K562 (cell line): ENCODE data around the gene ARHGEF7.

Experiments used
- CBX5 ChIP-seq: IDR thresholded peaks from 2 replicates; pipeline ENCODE4 v1.6.1; 2014; ENCODE audit warnings: low read depth, borderline replicate concordance
- HMG20A ChIP-seq: fragments of 450-650 bp; formaldehyde crosslinking; conservative IDR thresholded peaks from 2 replicates; pipeline ENCODE4 v1.4.0; 2020; ENCODE audit warnings: mild to moderate bottlenecking, mixed read lengths
- KDM4B ChIP-seq, 2 experiments: fragments of 450-650 bp in 1 of 2; sonication (generic) in 1 of 2; IDR thresholded peaks; 2 replicates each; pipeline ENCODE4 v1.6.1; 2016 to 2017; ENCODE audit warnings: borderline replicate concordance in 2 of 2, antibody characterized with exemption in 1 of 2, low read depth in 1 of 2, mild to moderate bottlenecking in 1 of 2
- RCOR1 ChIP-seq, 2 experiments: IDR thresholded peaks; 2 replicates each; pipeline ENCODE4 v1.6.1; 2012; ENCODE audit warnings: low read depth in 2 of 2, low read length in 2 of 2, borderline replicate concordance in 1 of 2, improper control_type of control experiment in 1 of 2
- SRF ChIP-seq, 2 experiments: fragments of 250-450, 450-650 bp in 1 of 2; sonication (Bioruptor Pico) in 1 of 2; sonication (generic) in 1 of 2; formaldehyde crosslinking; IDR thresholded peaks; 2 replicates each; pipeline versions ENCODE4 v1.5.0 to v1.5.1; 2020 to 2022; ENCODE audit warnings: mild to moderate bottlenecking in 1 of 2, missing genetic modification reagents in 1 of 2
- THRB ChIP-seq: fragments of 450-650 bp; formaldehyde crosslinking; conservative IDR thresholded peaks from 2 replicates; pipeline ENCODE4 v1.4.0; 2022; ENCODE audit warnings: mild to moderate bottlenecking, missing genetic modification characterization

GRCh38 chr13:111202745-111203144, 87.6 kb downstream of the ARHGEF7 start:
- TF ChIP-seq RCOR1 (IDR thresholded peaks at IDR 0.05; ENCODE audit: borderline replicate concordance in 1 of 2, low read depth in 2 of 2, low read length in 2 of 2) (no peak), HMG20A (no peak), KDM4B (IDR thresholded peaks at IDR 0.05; ENCODE audit: borderline replicate concordance in 2 of 2, low read depth in 1 of 2) (no peak), THRB (CRISPR knock-in tag) (no peak), SRF (CRISPR knock-in tag; IDR thresholded peaks at IDR 0.05) (no peak), CBX5 (no peak)
